MV-4-11 (cell line): ENCODE measurements around the gene FNDC3B.
"Not testable (repeated sequence)": the region's sequence is repeated elsewhere in the genome, so short reads cannot be mapped to it uniquely, and the experiment has no call there.

Experiments
- DNase-seq: peaks from one replicate; lab custom pipeline; 2025; lab: John Stamatoyannopoulos, UW

Gene FNDC3B

GRCh38 chr3:172074586-172074985 lies 35.2 kb downstream of the FNDC3B start:
- DNase-seq: peak; percentile 97

- no peak for DNase-seq
Observed at GRCh38 chr3:172076212-172076611, 36.8 kb downstream of the FNDC3B start.

GRCh38 chr3:172077197-172077757 lies 37.9 kb downstream of the FNDC3B start:
- DNase-seq: no peak

GRCh38 chr3:172078244-172078643 lies 38.9 kb downstream of the FNDC3B start:
- DNase-seq: no peak

- no peak for DNase-seq
Observed at GRCh38 chr3:172078721-172079120, 39.3 kb downstream of the FNDC3B start.

- no peak for DNase-seq
Observed at GRCh38 chr3:172079326-172079976, 40.1 kb downstream of the FNDC3B start.

- DNase-seq: no peak
Observed at GRCh38 chr3:172080503-172080902, 41.1 kb downstream of the FNDC3B start.

GRCh38 chr3:172082269-172082668 lies 42.9 kb downstream of the FNDC3B start:
- DNase-seq: no peak

- DNase-seq: no peak
Observed at GRCh38 chr3:172082820-172083513, 43.6 kb downstream of the FNDC3B start.

GRCh38 chr3:172083995-172084409 lies 44.6 kb downstream of the FNDC3B start:
- DNase-seq: no peak

GRCh38 chr3:172084871-172085556 lies 45.6 kb downstream of the FNDC3B start:
- no peak for DNase-seq

- no peak for DNase-seq
Observed at GRCh38 chr3:172085557-172085895, 46.1 kb downstream of the FNDC3B start.

- no peak for DNase-seq
Observed at GRCh38 chr3:172086071-172086470, 46.7 kb downstream of the FNDC3B start.

- no peak for DNase-seq
Observed at GRCh38 chr3:172087198-172087597, 47.8 kb downstream of the FNDC3B start.

GRCh38 chr3:172087602-172088580 lies 48.5 kb downstream of the FNDC3B start:
- peak; percentile 47 for DNase-seq

GRCh38 chr3:172089250-172089649 lies 49.9 kb downstream of the FNDC3B start:
- no peak for DNase-seq

- no peak for DNase-seq
Observed at GRCh38 chr3:172090035-172090434, 50.7 kb downstream of the FNDC3B start.

- DNase-seq: no peak
Observed at GRCh38 chr3:172092658-172093057, 53.3 kb downstream of the FNDC3B start.

GRCh38 chr3:172093581-172094443 lies 54.4 kb downstream of the FNDC3B start:
- not testable (repeated sequence) for DNase-seq
